Effector CD8-positive, alpha-beta T cell (primary cell): Measurements from ENCODE around the gene RFX8.
"Not testable (repeated sequence)": the region's sequence is repeated elsewhere in the genome, so short reads cannot be mapped to it uniquely, and the experiment has no call there.

Source experiments
- DNase-seq: peaks from one replicate; lab custom pipeline; 2025; lab: John Stamatoyannopoulos, UW

RFX8 gene

GRCh38 chr2:101440127-101440738 lies 34.7 kb downstream of the RFX8 start:
- no peak for DNase-seq

- no peak for DNase-seq
These were observed 35.2 kb downstream of the RFX8 start for GRCh38 chr2:101439716-101440115.

GRCh38 chr2:101438555-101438954 lies 36.4 kb downstream of the RFX8 start:
- DNase-seq = not testable (repeated sequence)

- no peak for DNase-seq
These were observed 39.7 kb downstream of the RFX8 start for GRCh38 chr2:101435001-101435862.

GRCh38 chr2:101433465-101433864 lies 41.4 kb downstream of the RFX8 start:
- DNase-seq = no peak

- no peak for DNase-seq
These were observed 42.3 kb downstream of the RFX8 start for GRCh38 chr2:101432411-101433181.

DNA sequence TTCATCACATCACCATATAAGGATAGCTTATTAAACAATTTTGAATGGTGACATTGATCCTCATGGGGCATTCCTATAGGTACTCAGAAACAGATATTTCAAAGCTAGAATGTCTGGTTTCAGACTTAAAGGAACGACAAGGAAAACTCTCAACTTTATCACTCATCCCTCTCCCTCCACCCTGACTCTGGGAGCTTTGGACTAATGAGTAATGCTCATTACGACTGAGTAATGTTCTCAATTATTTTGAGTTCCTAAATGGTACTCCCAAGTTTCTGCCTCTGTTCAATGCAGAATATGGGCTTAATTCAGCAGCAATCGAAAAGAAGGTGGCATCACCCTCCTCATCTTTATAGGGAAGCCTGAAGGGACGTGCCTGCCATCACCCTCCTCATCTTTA lies 43.4 kb downstream of the RFX8 start:
- DNase-seq = no peak

- DNase-seq = no peak
These were observed 44.8 kb downstream of the RFX8 start for GRCh38 chr2:101430156-101430555.

GRCh38 chr2:101429453-101429852 lies 45.5 kb downstream of the RFX8 start:
- DNase-seq = no peak

DNA sequence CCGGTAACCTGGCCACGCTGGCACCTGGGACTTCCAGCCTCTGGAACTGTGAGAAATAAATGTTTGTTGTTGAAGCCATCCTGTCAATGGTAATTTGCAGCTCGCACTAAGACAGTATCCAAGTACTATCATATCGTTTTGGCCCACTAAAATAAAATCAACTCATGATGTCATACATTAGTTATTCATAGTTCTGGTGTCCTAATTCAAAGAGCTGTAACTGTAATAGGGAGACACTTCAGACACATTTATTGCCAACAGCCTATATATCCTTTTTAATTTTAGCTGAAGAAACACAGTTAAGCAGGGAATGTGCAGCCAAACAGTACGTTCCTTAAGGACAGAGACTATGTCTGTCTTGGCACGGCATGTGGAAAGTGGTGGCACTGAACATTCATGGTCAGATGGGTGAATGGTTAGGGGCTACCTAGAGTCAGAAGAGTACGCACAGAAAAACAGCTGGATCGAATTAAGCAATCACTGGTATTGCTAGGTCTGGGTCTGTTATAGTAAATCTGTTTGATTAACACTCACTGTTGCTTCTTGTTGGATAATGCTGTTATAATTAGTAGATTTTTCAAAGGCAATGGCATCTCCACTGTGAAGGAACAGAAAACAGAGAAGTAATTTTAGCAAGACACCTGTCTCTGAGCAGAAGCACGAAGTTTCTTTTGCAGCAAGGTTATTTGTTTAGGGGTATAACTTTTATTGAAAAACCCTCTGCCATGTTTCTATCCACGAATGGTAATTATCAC lies 46.3 kb downstream of the RFX8 start:
- DNase-seq = no peak

DNA sequence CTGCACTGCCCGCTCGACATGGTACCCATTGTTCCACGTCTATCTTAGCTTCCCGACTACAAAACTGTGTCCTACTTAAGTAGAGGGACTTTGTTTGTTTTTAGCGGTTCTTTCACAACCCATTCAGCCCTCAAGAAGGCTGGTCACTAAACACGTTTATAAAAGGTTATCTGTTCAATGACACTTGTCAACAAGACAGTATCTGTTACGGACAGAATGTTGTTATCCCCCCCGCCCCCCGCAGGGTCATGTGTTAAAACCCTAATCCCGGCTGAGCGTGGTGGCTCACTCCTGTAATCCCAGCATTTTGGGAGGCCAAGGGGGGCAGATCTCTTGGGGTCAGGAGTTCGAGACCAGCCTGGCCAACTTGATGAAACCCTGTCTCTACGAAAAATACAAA lies 47.2 kb downstream of the RFX8 start:
- DNase-seq = no peak

- no peak for DNase-seq
These were observed 47.7 kb downstream of the RFX8 start for GRCh38 chr2:101427240-101427639.

DNA sequence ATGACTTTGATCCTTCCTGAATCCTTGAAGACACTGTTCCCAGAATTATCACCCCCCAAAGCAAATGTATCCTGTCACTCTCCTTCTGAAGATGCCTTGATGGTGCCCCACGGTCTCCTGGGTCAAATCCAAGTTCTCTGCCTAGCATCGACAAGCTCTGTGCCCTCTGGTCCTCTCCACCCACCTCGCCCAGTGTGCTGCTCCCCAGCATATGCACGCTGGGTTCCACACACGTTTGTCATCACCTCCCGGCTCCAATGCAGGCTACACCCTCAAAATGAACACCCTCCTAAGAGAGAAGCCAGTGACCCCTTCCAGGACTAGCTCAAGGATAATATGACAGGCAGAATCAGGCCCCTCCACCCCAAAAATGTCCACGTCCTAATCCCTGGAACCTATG lies 48.1 kb downstream of the RFX8 start:
- DNase-seq = no peak

GRCh38 chr2:101420623-101421022 lies 54.3 kb downstream of the RFX8 start:
- DNase-seq = no peak

GRCh38 chr2:101419096-101419663 lies 55.7 kb downstream of the RFX8 start:
- peak; percentile 25 for DNase-seq

- no peak for DNase-seq
These were observed 56.3 kb downstream of the RFX8 start for GRCh38 chr2:101418460-101419095.

GRCh38 chr2:101416609-101417008 lies 58.3 kb downstream of the RFX8 start:
- no peak for DNase-seq

DNA sequence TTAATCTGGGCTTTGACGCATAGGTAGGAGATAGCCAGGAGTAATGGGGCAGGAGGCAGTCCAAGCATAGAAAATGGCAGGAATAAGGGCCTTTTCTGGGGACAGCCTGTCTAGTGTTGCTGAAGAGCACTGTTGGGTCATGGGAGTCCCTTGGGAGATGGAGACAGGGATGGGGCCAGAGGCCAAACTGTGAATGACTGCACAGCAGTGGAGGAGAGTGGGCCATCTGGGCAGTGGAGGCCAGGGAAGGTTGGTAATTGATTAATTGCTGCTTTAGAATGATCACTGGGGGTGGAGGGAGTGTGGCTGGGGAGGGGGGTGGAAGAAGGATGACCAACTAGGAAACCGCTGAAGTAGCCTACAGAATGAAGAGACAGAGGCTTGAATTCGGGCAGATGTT lies 59.0 kb downstream of the RFX8 start:
- no peak for DNase-seq

- DNase-seq = no peak
These were observed 59.7 kb downstream of the RFX8 start for GRCh38 chr2:101415220-101415619.

GRCh38 chr2:101412092-101412694 lies 62.7 kb downstream of the RFX8 start:
- no peak for DNase-seq

DNA sequence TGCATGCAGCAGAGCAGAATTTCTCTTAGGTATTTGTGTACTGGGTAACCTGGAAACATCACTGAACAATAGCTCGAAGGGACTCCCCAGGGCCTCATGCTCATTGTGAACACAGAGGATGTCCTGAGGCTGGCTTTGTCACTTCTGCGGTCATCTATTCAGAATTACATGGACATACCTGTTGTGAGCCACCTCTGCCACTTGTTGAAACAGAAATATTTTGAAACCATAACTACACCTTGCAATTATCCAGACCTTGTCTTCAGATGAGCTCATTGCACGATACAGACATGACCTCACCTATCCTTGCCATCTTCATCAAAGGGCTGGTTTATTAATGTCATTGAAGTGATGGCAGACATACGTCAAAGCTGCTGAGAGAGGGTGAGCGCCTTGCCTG lies 64.2 kb downstream of the RFX8 start:
- no peak for DNase-seq
